Activated T-cell treated with anti-CD3 and anti-CD28 coated beads, Interleukin-2, amount 50 U/mL, for 1 hour (primary cell): ENCODE data around the gene HNF1B.
"Not testable (repeated sequence)": the region's sequence is repeated elsewhere in the genome, so short reads cannot be mapped to it uniquely, and the experiment has no call there.

Experiments used
- DNase-seq: peaks from one replicate; pipeline ENCODE4 v3.0.0-alpha.2; 2020

HNF1B gene

GRCh38 chr17:37744961-37745800 lies at the start of gene HNF1B:
Gene HNF1B, minus strand, starts transcription at chr17:37745059. Its CDS starts 175 bp downstream, at chr17:37744884.
- DNase-seq = no peak

GRCh38 chr17:37792787-37793186 lies 47.9 kb upstream of the HNF1B start:
- no peak for DNase-seq

GRCh38 chr17:37791447-37792399 lies 46.9 kb upstream of the HNF1B start:
- DNase-seq = no peak

- DNase-seq = no peak
Observed at GRCh38 chr17:37789771-37790541, 45.1 kb upstream of the HNF1B start.

GRCh38 chr17:37789021-37789565 lies 44.2 kb upstream of the HNF1B start:
- DNase-seq = no peak

GRCh38 chr17:37788526-37788925 lies 43.7 kb upstream of the HNF1B start:
- DNase-seq = no peak

- no peak for DNase-seq
Observed at GRCh38 chr17:37787055-37787757, 42.3 kb upstream of the HNF1B start.

- no peak for DNase-seq
Observed at GRCh38 chr17:37786481-37786880, 41.6 kb upstream of the HNF1B start.

GRCh38 chr17:37782460-37782859 lies 37.6 kb upstream of the HNF1B start:
- not testable (repeated sequence) for DNase-seq

GRCh38 chr17:37781451-37781850 lies 36.6 kb upstream of the HNF1B start:
- no peak for DNase-seq

- DNase-seq = no peak
Observed at GRCh38 chr17:37779554-37779953, 34.7 kb upstream of the HNF1B start.

- DNase-seq = no peak
Observed at GRCh38 chr17:37774504-37774903, 29.6 kb upstream of the HNF1B start.

GRCh38 chr17:37772982-37773381 lies 28.1 kb upstream of the HNF1B start:
- no peak for DNase-seq

GRCh38 chr17:37770631-37771518 lies 26.0 kb upstream of the HNF1B start:
- DNase-seq = peak; percentile 24

GRCh38 chr17:37769050-37769449 lies 24.2 kb upstream of the HNF1B start:
- no peak for DNase-seq

- no peak for DNase-seq
Observed at GRCh38 chr17:37768438-37768837, 23.6 kb upstream of the HNF1B start.

- no peak for DNase-seq
Observed at GRCh38 chr17:37766971-37767370, 22.1 kb upstream of the HNF1B start.

- no peak for DNase-seq
Observed at GRCh38 chr17:37764383-37764782, 19.5 kb upstream of the HNF1B start.

GRCh38 chr17:37762666-37763065 lies 17.8 kb upstream of the HNF1B start:
- no peak for DNase-seq

- DNase-seq = no peak
Observed at GRCh38 chr17:37761961-37762360, 17.1 kb upstream of the HNF1B start.

- no peak for DNase-seq
Observed at GRCh38 chr17:37761059-37761458, 16.2 kb upstream of the HNF1B start.
